Endodermal cell (in vitro differentiated cells): Measurements from ENCODE around the gene LOXL1. TPM values are rescaled to one million over a fixed set of nuclear protein-coding genes. Genes with fewer than 3 reads are reported as not detected.

ENCODE experiments used
- DNase-seq: peaks from one replicate; pipeline ENCODE4 v3.0.0-alpha.2; 2017
- H3K27ac ChIP-seq: 2 replicates; pipeline ENCODE4 v1.5.1; 2013; ENCODE audit warnings: mild to moderate bottlenecking, low read depth, low read length, moderate library complexity
- H3K27me3 ChIP-seq: 2 replicates; pipeline ENCODE4 v1.6.1; 2013; ENCODE audit warnings: mild to moderate bottlenecking, low read length, moderate library complexity; ENCODE audit not compliant: insufficient read depth, control insufficient read depth, poor library complexity, severe bottlenecking
- H3K36me3 ChIP-seq: 2 replicates; pipeline ENCODE4 v1.7.0; 2013; ENCODE audit warnings: mild to moderate bottlenecking, low read length, moderate library complexity; ENCODE audit not compliant: control insufficient read depth, insufficient read depth
- H3K4me1 ChIP-seq: one replicate; pipeline ENCODE4 v1.7.0; 2013; ENCODE audit warnings: low read length; ENCODE audit not compliant: control insufficient read depth, insufficient read depth
- H3K4me3 ChIP-seq: 2 replicates; pipeline ENCODE4 v1.5.1; 2013; ENCODE audit warnings: mild to moderate bottlenecking, low read length, moderate library complexity
- H3K9ac ChIP-seq: 2 replicates; pipeline ENCODE4 v1.6.1; 2013; ENCODE audit warnings: mild to moderate bottlenecking, low read length, moderate library complexity; ENCODE audit not compliant: poor library complexity, severe bottlenecking; ENCODE audit errors: extremely low read depth
- H3K9me3 ChIP-seq: 2 replicates; pipeline ENCODE4 v1.6.1; 2013; ENCODE audit warnings: mild to moderate bottlenecking, low read length, moderate library complexity; ENCODE audit not compliant: control insufficient read depth
- H3K27ac Mint-ChIP-seq: 2 replicates; pipeline ENCODE4 v1.8.0; 2020; ENCODE audit warnings: mixed read lengths
- H3K27me3 Mint-ChIP-seq: 2 replicates; pipeline ENCODE4 v1.8.0; 2021; ENCODE audit warnings: mild to moderate bottlenecking, mixed read lengths; ENCODE audit not compliant: insufficient read depth
- H3K36me3 Mint-ChIP-seq: 2 replicates; pipeline ENCODE4 v1.8.0; 2020; ENCODE audit warnings: low read depth, mixed read lengths
- H3K4me1 Mint-ChIP-seq: 2 replicates; pipeline ENCODE4 v1.8.0; 2020; ENCODE audit warnings: mixed read lengths
- H3K4me3 Mint-ChIP-seq: 2 replicates; pipeline ENCODE4 v1.8.0; 2020; ENCODE audit warnings: mild to moderate bottlenecking, moderate library complexity, mixed read lengths
- H3K9me3 Mint-ChIP-seq: 2 replicates; pipeline ENCODE4 v1.8.0; 2020; ENCODE audit warnings: mild to moderate bottlenecking, mixed read lengths
- whole genome bisulfite sequencing, 2 experiments: methylation state at CpG; one replicate each; pipeline versions ENCODE4 v1.1.5 to v1.1.7; 2013; ENCODE audit warnings: missing lambda C conversion rate in 2 of 2, mixed read lengths in 1 of 2; ENCODE audit not compliant: insufficient coverage in 1 of 2, insufficient read length in 1 of 2; 5-methylcytosine and 5-hydroxymethylcytosine counted together
- total RNA-seq, 2 donors: library from RNA; stranded (reverse); fragmentation: NEBNext Ultra II Directional in 1 of 2; extraction: Animal tissue kit (Norgen Biotek cat#: 25700) in 1 of 2; gene quantifications; 2 replicates in 1 of 2; 3 replicates in 1 of 2; pipeline ENCODE4 v1.2.1, GENCODE V29; 2021
- TF ChIP-seq, protein P1 (sequence below): fragments of 200-600 bp; sonication (generic); conservative IDR thresholded peaks from 2 replicates; pipeline ENCODE4 v1.5.0; 2021; ENCODE audit warnings: antibody characterized with exemption, mild to moderate bottlenecking

Gene LOXL1
- total RNA-seq, 2 donors from 2014 or later = 21.3 to 31.8 TPM

DNA sequence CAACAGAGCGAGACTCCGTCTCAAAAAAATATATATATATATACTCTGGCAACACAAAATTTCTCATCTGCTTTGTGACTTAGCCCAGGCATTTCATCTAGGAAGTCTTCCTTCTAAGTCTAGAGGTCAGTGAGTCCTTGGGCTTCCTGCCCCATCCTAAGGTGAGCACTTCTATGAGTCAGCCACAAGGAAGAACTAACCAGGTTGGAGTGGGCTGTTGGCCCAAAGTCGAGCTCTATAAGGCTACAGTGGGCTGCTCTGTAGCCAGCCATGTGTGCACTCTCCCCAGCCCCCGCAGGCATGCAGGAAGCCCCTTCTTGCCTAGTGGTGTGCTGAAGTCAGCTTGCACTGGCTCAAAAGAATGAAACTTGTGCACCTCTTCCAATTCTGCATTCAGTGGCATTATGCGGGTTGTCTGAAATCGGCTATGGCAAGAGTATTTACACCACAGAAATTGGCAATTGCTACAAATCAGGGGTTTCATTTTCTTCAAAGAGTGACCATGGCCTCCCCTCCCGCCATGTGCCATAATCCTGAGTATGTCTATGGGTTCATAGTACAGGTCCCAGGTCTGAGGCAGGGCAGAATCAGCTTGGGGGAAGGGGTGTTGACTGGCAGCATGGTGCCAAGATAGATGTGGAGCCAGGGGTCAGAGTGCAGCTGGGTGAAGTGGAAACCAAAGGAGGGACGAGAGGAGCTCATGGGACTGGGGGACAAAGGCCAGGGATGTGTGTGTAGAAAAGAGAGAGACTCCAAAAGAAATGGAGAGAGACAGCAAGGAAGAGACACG is 22.0 kb upstream of the LOXL1 start:
- Histone ChIP-seq H3K9me3 (no peaks in the 10 kb centered on the region), H3K4me1 (peaks cover 4% of the 10 kb centered on the region), H3K27me3 (peaks cover 8% of the 10 kb centered on the region), H3K27ac (no peak overlapping the region), H3K9ac (no peak overlapping the region), H3K36me3 (no peaks in the 10 kb centered on the region), H3K4me3 (no peak overlapping the region)
- H3K27ac Mint-ChIP-seq = no peak overlapping the region
- TF ChIP-seq, protein P1, sequence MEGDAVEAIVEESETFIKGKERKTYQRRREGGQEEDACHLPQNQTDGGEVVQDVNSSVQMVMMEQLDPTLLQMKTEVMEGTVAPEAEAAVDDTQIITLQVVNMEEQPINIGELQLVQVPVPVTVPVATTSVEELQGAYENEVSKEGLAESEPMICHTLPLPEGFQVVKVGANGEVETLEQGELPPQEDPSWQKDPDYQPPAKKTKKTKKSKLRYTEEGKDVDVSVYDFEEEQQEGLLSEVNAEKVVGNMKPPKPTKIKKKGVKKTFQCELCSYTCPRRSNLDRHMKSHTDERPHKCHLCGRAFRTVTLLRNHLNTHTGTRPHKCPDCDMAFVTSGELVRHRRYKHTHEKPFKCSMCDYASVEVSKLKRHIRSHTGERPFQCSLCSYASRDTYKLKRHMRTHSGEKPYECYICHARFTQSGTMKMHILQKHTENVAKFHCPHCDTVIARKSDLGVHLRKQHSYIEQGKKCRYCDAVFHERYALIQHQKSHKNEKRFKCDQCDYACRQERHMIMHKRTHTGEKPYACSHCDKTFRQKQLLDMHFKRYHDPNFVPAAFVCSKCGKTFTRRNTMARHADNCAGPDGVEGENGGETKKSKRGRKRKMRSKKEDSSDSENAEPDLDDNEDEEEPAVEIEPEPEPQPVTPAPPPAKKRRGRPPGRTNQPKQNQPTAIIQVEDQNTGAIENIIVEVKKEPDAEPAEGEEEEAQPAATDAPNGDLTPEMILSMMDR = no peak
- H3K27me3 Mint-ChIP-seq = peaks cover 12% of the 10 kb centered on the region
- no peak overlapping the region for H3K4me3 Mint-ChIP-seq
- H3K36me3 Mint-ChIP-seq = peaks cover 2% of the 10 kb centered on the region
- peaks cover 13% of the 10 kb centered on the region for H3K4me1 Mint-ChIP-seq
- no peaks in the 10 kb centered on the region for H3K9me3 Mint-ChIP-seq
- 91 to 92% methylated on average over 7 of the region's 9 CpGs for WGBS, 2 experiments
- DNase-seq = no peak

DNA sequence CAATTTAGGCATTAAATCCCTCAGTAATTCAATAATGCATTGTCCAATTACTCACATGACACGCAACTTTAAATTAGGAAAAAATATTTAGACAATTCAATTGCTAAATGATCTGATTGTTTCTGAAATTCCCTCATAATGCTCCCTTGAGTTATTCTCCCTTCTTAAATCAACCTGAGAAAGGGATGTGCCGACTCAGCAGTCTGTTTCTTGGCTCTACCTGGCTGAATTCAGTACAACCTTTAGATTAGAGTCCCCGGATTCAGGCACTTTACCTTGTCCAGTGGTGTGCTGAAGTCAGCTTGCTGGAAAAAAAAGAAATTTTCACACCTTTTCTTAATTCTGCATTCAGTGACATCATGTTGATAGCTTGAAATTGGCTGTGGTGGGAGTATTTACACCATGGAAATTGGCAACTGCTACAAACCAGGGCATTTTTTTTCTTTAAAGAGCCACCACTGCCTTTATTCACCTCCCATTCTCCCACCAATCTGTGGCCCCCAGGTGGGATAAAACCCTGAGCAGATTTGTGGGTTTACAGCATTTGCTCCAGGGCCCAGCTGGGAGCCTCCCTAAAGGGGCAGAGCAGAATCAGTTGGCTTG is 20.9 kb upstream of the LOXL1 start:
- peaks cover 12% of the 10 kb centered on the region for H3K27me3 Mint-ChIP-seq
- 89 to 92% methylated on average over 2 to 3 of the region's 3 CpGs for WGBS, 2 experiments
- no peak overlapping the region for H3K27ac Mint-ChIP-seq
- no peaks in the 10 kb centered on the region for H3K36me3 ChIP-seq
- TF ChIP-seq, protein P1 = no peak
- peaks cover 4% of the 10 kb centered on the region for H3K4me1 ChIP-seq
- peaks cover 2% of the 10 kb centered on the region for H3K36me3 Mint-ChIP-seq
- peaks cover 8% of the 10 kb centered on the region for H3K27me3 ChIP-seq
- H3K9me3 Mint-ChIP-seq = no peaks in the 10 kb centered on the region
- no peaks in the 10 kb centered on the region for H3K9me3 ChIP-seq
- H3K9ac ChIP-seq = no peak overlapping the region
- no peak overlapping the region for H3K4me3 ChIP-seq
- H3K4me1 Mint-ChIP-seq = peaks cover 13% of the 10 kb centered on the region
- no peak overlapping the region for H3K4me3 Mint-ChIP-seq
- no peak for DNase-seq
- H3K27ac ChIP-seq = no peak overlapping the region

DNA sequence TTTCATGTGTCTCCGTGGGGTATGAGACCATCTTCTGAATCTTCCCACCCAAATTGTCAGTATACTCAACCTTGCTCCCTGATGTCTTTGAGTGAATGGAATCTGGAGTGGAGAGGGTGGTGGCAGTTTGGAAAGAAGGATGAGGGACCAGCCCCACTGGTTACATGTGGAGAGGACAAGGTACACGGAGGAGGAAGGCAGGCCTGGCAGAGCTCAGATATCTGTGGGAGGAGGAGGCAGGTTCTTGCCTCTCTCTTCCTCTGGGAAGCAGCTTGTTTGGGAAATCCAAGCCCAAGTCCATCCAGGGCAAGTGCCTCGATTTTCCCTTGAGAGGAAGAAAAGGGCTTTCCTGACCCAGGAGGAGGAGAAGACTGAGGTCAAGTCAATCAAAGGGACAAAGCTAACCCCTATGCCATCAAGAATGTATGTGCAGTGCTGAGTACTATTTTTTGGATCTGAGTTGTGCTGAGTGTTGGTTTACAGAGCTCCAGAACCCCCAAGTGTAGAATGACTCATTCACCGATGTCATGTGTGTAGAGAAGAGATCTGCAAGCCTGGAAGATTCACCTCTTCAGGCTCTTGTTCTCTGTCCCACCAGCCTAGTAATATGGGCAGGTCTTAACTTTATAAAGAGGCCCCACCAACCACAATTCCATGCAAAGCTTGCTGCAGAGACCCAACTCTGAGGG is 19.8 kb upstream of the LOXL1 start:
- H3K4me3 ChIP-seq = no peak overlapping the region
- no peaks in the 10 kb centered on the region for H3K9me3 ChIP-seq
- TF ChIP-seq, protein P1 = no peak
- WGBS, 2 experiments = 88 to 93% methylated on average over 4 of the region's 4 CpGs
- H3K9ac ChIP-seq = no peak overlapping the region
- Mint-ChIP-seq H3K4me1 (peaks cover 13% of the 10 kb centered on the region), H3K9me3 (no peaks in the 10 kb centered on the region), H3K4me3 (no peak overlapping the region), H3K36me3 (peaks cover 2% of the 10 kb centered on the region), H3K27ac (no peak overlapping the region), H3K27me3 (peaks cover 12% of the 10 kb centered on the region)
- H3K36me3 ChIP-seq = no peaks in the 10 kb centered on the region
- H3K4me1 ChIP-seq = peaks cover 4% of the 10 kb centered on the region
- no peak overlapping the region for H3K27ac ChIP-seq
- no peak for DNase-seq
- peaks cover 8% of the 10 kb centered on the region for H3K27me3 ChIP-seq
